Cerebellar cortex (tissue), 1 donor: ENCODE data around the gene SLC38A11.

Experiments
- DNase-seq: peaks from one replicate; pipeline ENCODE4 v3.0.0-alpha.2; 2015; ENCODE audit warnings: low spot score

Gene SLC38A11

GRCh38 chr2:164915566-164915965 is 39.8 kb downstream of the SLC38A11 start:
- no peak for DNase-seq

- DNase-seq = no peak
Measured at GRCh38 chr2:164913640-164914350, 41.5 kb downstream of the SLC38A11 start.

GRCh38 chr2:164913011-164913410 is 42.3 kb downstream of the SLC38A11 start:
- no peak for DNase-seq

GRCh38 chr2:164911832-164912231 is 43.5 kb downstream of the SLC38A11 start:
- DNase-seq = no peak

GRCh38 chr2:164910101-164910899 is 45.0 kb downstream of the SLC38A11 start:
- DNase-seq = no peak

- no peak for DNase-seq
Measured at GRCh38 chr2:164906947-164907346, 48.4 kb downstream of the SLC38A11 start.

- no peak for DNase-seq
Measured at GRCh38 chr2:164905307-164905706, 50.0 kb downstream of the SLC38A11 start.

- DNase-seq = no peak
Measured at GRCh38 chr2:164903951-164904350, 51.4 kb downstream of the SLC38A11 start.

GRCh38 chr2:164903204-164903603 is 52.1 kb downstream of the SLC38A11 start:
- no peak for DNase-seq

GRCh38 chr2:164899121-164899520 is 56.2 kb downstream of the SLC38A11 start:
- DNase-seq = no peak

GRCh38 chr2:164898475-164898874 is 56.9 kb downstream of the SLC38A11 start:
- DNase-seq = no peak

GRCh38 chr2:164897469-164898260 is 57.7 kb downstream of the SLC38A11 start:
- no peak for DNase-seq

- no peak for DNase-seq
Measured at GRCh38 chr2:164896634-164897355, 58.5 kb downstream of the SLC38A11 start.

- DNase-seq = no peak
Measured at GRCh38 chr2:164896226-164896625, 59.1 kb downstream of the SLC38A11 start.

- DNase-seq = no peak
Measured at GRCh38 chr2:164891460-164891859, 63.9 kb downstream of the SLC38A11 start.

GRCh38 chr2:164890544-164890943 is 64.8 kb downstream of the SLC38A11 start:
- DNase-seq = no peak

GRCh38 chr2:164888592-164888991 is 66.7 kb downstream of the SLC38A11 start:
- no peak for DNase-seq

- DNase-seq = no peak
Measured at GRCh38 chr2:164887434-164888144, 67.7 kb downstream of the SLC38A11 start.

GRCh38 chr2:164882276-164882675 is 73.0 kb downstream of the SLC38A11 start:
- no peak for DNase-seq

- DNase-seq = no peak
Measured at GRCh38 chr2:164881524-164881923, 73.8 kb downstream of the SLC38A11 start.

- DNase-seq = no peak
Measured at GRCh38 chr2:164879901-164880535, 75.3 kb downstream of the SLC38A11 start.
